ENCODE data around the gene ATRNL1. TPM values are rescaled to one million over a fixed set of nuclear protein-coding genes. Genes with fewer than 3 reads are reported as not detected.

The ATRNL1 gene
- total RNA-seq, 1 experiment from 2014 or later = not detected

- no peaks in the 10 kb centered on the region for H3K79me2 ChIP-seq (ENCODE audit: low read length)
- H2AFZ ChIP-seq (ENCODE audit: low read length) = no peak overlapping the region
- no peaks in the 10 kb centered on the region for H3K9me3 ChIP-seq (ENCODE audit: low read length)
- TF ChIP-seq EZH2 (IDR thresholded peaks at IDR 0.05; ENCODE audit: low read length, unreplicated experiment) (no peak), CTCF (conservative IDR thresholded peaks at IDR 0.05; ENCODE audit: low read depth, low read length) (no peak), EZH2phosphoT487 (IDR thresholded peaks at IDR 0.05; ENCODE audit: borderline replicate concordance, low read length) (no peak)
- no peak overlapping the region for H3K4me3 ChIP-seq (ENCODE audit: low read length)
- H3K4me1 ChIP-seq (ENCODE audit: insufficient read depth, low read length) = no peaks in the 10 kb centered on the region
- H3K4me2 ChIP-seq (ENCODE audit: low read length) = no peak overlapping the region
- no peak overlapping the region for H3K9ac ChIP-seq (ENCODE audit: low read length)
- ATAC-seq (no peak), DNase-seq (no peak)
- CTCF ChIA-PET = no interaction called here
- no peak overlapping the region for H3K27ac ChIP-seq (ENCODE audit: low read length)
- POLR2A ChIA-PET (ENCODE audit: unreplicated experiment) = no interaction called here
- BruUV-seq (replicated peaks) = no TSS peak
- no peaks in the 10 kb centered on the region for H3K36me3 ChIP-seq (ENCODE audit: low read depth, low read length)
- no peaks in the 10 kb centered on the region for H4K20me1 ChIP-seq (ENCODE audit: low read length)
- no peaks in the 10 kb centered on the region for H3K9me2 ChIP-seq (replicated peaks; ENCODE audit: low read length)
- H3K27me3 ChIP-seq (ENCODE audit: low read length) = no peaks in the 10 kb centered on the region
- intact Hi-C loops (cut with micrococcal nuclease) = no loop called here
- H3F3A ChIP-seq (ENCODE audit: low read length, unreplicated experiment) = no peaks in the 10 kb centered on the region
These were observed 679.4 kb downstream of the ATRNL1 start for GRCh38 chr10:115772606-115773005.

- H3K9me3 ChIP-seq (ENCODE audit: low read length) = no peaks in the 10 kb centered on the region
- H3K27me3 ChIP-seq (ENCODE audit: low read length) = no peaks in the 10 kb centered on the region
- H3K4me2 ChIP-seq (ENCODE audit: low read length) = no peak overlapping the region
- TF ChIP-seq EZH2phosphoT487 (IDR thresholded peaks at IDR 0.05; ENCODE audit: borderline replicate concordance, low read length) = no peak
- TF ChIP-seq CTCF (conservative IDR thresholded peaks at IDR 0.05; ENCODE audit: low read depth, low read length) = no peak
- no peak for TF ChIP-seq EZH2 (IDR thresholded peaks at IDR 0.05; ENCODE audit: low read length, unreplicated experiment)
- H2AFZ ChIP-seq (ENCODE audit: low read length) = no peak overlapping the region
- H3K4me1 ChIP-seq (ENCODE audit: insufficient read depth, low read length) = no peaks in the 10 kb centered on the region
- no peak for ATAC-seq
- no peaks in the 10 kb centered on the region for H3K36me3 ChIP-seq (ENCODE audit: low read depth, low read length)
- no TSS peak for BruUV-seq (replicated peaks)
- H3K9ac ChIP-seq (ENCODE audit: low read length) = no peak overlapping the region
- no peak for DNase-seq
- H3K27ac ChIP-seq (ENCODE audit: low read length) = no peak overlapping the region
- CTCF ChIA-PET = no interaction called here
- POLR2A ChIA-PET (ENCODE audit: unreplicated experiment) = no interaction called here
- intact Hi-C loops (cut with micrococcal nuclease) = no loop called here
- H3F3A ChIP-seq (ENCODE audit: low read length, unreplicated experiment) = no peaks in the 10 kb centered on the region
- no peak overlapping the region for H3K4me3 ChIP-seq (ENCODE audit: low read length)
- no peaks in the 10 kb centered on the region for H4K20me1 ChIP-seq (ENCODE audit: low read length)
- H3K9me2 ChIP-seq (replicated peaks; ENCODE audit: low read length) = no peaks in the 10 kb centered on the region
- H3K79me2 ChIP-seq (ENCODE audit: low read length) = no peaks in the 10 kb centered on the region
These were observed 680.7 kb downstream of the ATRNL1 start for GRCh38 chr10:115773832-115774231.

GRCh38 chr10:115774721-115775120, 681.6 kb downstream of the ATRNL1 start:
- intact Hi-C loops (cut with micrococcal nuclease) = no loop called here
- ATAC-seq (no peak), DNase-seq (no peak)
- POLR2A ChIA-PET (ENCODE audit: unreplicated experiment) = no interaction called here
- Histone ChIP-seq H3K27me3 (ENCODE audit: low read length) (no peaks in the 10 kb centered on the region), H3K9ac (ENCODE audit: low read length) (no peak overlapping the region), H3K27ac (ENCODE audit: low read length) (no peak overlapping the region), H3K4me3 (ENCODE audit: low read length) (no peak overlapping the region), H3F3A (ENCODE audit: low read length, unreplicated experiment) (no peaks in the 10 kb centered on the region), H3K79me2 (ENCODE audit: low read length) (no peaks in the 10 kb centered on the region), H2AFZ (ENCODE audit: low read length) (no peak overlapping the region), H3K36me3 (ENCODE audit: low read depth, low read length) (no peaks in the 10 kb centered on the region), H4K20me1 (ENCODE audit: low read length) (no peaks in the 10 kb centered on the region), H3K9me3 (ENCODE audit: low read length) (no peaks in the 10 kb centered on the region), H3K4me2 (ENCODE audit: low read length) (no peak overlapping the region), H3K9me2 (replicated peaks; ENCODE audit: low read length) (no peaks in the 10 kb centered on the region), H3K4me1 (ENCODE audit: insufficient read depth, low read length) (no peaks in the 10 kb centered on the region)
- BruUV-seq (replicated peaks) = no TSS peak
- CTCF ChIA-PET = no interaction called here
- TF ChIP-seq EZH2 (IDR thresholded peaks at IDR 0.05; ENCODE audit: low read length, unreplicated experiment) (no peak), EZH2phosphoT487 (IDR thresholded peaks at IDR 0.05; ENCODE audit: borderline replicate concordance, low read length) (no peak), CTCF (conservative IDR thresholded peaks at IDR 0.05; ENCODE audit: low read depth, low read length) (no peak)
